ENCODE results near the gene CHMP2B.
"Not testable (repeated sequence)": the region's sequence is repeated elsewhere in the genome, so short reads cannot be mapped to it uniquely, and the experiment has no call there.

The CHMP2B gene

DNA sequence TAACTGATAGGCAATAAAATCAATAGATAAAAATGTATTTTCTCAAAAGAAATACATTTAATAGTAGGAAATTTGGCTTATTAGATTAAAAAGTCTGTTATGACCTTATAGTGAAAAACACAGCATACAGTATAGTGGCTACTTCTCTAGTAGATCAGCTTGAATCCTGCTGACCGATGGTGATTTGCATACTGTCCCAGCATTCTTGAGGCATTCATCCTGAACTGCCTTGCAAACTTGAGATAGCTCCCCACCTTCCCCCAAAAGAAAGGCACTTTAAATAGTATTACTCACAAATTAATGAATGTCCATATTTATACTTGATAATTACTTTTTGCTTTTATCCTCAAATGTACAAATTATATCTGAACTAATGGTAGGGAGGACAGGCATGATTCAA is 6.7 kb downstream of the CHMP2B start:
- no peak for DNase-seq (ENCODE audit: low read depth)

DNA sequence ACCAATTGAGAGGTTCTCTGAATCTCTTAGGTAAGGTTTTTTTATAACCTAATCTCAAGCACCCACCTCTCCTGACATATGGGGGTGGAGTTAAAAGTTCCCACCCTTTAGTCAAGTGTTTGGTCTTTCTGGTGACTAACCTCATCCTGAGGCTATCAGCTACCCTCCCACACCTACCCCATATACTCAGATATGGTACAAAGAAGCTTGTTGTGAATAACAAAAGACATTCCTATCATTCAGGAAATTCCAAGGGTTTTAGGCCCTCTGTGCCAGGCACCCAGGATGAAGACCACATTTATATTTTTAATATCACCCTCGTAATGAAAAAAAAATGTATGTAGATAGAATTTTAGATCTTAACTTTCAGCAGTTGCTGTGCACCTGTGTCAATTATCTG is 9.0 kb downstream of the CHMP2B start:
- no peak for DNase-seq (ENCODE audit: low read depth)

- no peak for DNase-seq (ENCODE audit: low read depth)
Observed at GRCh38 chr3:87246662-87247429, 19.7 kb downstream of the CHMP2B start.

- DNase-seq (ENCODE audit: low read depth) = peak; percentile 1
Observed at GRCh38 chr3:87247430-87247773, 20.3 kb downstream of the CHMP2B start.

DNA sequence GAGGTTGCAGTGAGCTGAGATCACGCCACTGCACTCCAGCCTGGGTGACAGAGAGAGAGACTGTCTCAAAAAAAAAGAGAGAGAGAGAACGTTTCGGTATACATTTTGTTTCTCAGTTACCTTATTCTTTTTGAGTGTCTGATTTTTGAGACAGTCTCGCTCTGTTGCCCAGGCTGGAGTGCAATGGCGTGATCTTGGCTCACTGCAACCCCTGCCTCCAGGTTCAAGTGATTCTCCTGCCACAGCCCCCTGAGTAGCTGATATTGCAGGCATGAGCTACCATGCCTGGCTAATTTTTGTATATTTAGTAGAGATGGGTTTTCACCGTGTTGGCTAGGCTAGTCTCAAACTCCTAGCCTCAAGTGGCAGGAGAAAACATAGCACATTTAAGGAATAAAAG is 21.1 kb downstream of the CHMP2B start:
- not testable (repeated sequence) for DNase-seq (ENCODE audit: low read depth)

DNA sequence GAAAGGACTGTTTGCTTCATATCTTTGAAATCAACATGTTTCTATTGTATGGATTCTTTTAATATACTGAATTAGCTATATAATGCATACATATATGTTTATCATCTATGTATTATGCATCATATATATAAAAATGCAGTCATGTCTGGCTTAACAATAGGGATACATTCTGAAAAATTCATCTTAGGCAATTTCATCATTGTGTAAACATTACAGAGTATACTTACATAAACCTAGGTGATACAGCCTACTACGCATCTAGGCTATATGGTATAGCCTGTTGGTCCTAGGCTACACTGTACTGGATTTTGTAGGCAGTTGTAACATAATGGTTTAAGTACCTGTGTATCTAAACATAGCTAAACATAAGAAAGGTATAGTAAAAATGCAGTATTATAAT is 21.7 kb downstream of the CHMP2B start:
- DNase-seq (ENCODE audit: low read depth) = no peak

- DNase-seq (ENCODE audit: low read depth) = no peak
Observed at GRCh38 chr3:87250009-87250408, 22.9 kb downstream of the CHMP2B start.

DNA sequence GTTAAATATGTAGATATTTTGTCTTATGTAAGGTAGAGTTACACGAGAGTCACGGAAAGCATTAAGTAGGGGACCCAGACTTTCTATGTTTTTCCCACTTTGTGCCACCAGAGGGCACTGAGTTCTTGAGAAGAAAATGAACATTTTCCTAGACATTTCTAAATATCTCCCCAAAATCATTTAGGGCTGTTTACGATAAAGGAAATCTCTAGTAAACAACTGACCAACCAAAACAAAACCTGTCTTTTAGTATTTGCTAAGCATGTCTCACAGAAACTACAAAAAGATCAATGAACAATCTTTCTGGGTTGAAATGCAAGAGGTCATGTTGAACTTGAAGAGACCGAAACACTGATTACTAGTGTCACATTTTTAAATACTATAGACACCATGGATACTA is 33.2 kb downstream of the CHMP2B start:
- peak; percentile 44 for DNase-seq (ENCODE audit: low read depth)

GRCh38 chr3:87261925-87262324 is 34.8 kb downstream of the CHMP2B start:
- no peak for DNase-seq (ENCODE audit: low read depth)

DNA sequence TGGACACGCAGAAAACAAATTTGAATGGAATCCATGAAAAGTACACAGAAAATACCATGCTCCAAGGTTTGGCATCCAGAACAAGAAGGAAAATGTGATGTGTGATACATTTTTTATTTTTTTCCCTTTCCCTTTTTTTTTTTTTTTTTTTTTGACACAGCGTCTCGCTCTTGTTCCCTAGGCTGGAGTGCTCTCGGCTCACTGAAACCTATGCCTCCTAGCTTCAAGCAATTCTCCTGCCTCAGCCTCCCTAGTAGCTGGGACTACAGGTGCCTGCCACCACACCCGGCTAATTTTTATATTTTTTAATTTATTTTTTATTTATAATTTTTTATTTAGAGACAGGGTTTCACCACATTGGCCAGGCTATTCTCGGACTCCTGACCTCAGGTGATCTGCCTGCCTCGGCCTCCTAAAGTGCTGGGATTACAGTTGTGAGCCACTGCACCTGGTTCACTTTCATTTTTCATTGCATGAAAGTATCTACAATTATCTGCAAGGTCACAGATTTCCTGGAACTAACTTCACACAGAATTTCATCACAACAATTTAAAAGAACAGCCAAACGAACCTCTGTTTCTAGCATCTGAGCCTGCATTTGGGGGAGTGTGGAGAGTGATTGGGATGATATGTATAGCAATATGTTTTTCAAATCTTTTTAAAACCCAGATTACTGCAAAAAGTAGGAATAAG is 41.0 kb downstream of the CHMP2B start:
- no peak for DNase-seq (ENCODE audit: low read depth)

GRCh38 chr3:87268646-87269211 is 41.6 kb downstream of the CHMP2B start:
- DNase-seq (ENCODE audit: low read depth) = peak; percentile 14

GRCh38 chr3:87269723-87270122 is 42.6 kb downstream of the CHMP2B start:
- DNase-seq (ENCODE audit: low read depth) = no peak

DNA sequence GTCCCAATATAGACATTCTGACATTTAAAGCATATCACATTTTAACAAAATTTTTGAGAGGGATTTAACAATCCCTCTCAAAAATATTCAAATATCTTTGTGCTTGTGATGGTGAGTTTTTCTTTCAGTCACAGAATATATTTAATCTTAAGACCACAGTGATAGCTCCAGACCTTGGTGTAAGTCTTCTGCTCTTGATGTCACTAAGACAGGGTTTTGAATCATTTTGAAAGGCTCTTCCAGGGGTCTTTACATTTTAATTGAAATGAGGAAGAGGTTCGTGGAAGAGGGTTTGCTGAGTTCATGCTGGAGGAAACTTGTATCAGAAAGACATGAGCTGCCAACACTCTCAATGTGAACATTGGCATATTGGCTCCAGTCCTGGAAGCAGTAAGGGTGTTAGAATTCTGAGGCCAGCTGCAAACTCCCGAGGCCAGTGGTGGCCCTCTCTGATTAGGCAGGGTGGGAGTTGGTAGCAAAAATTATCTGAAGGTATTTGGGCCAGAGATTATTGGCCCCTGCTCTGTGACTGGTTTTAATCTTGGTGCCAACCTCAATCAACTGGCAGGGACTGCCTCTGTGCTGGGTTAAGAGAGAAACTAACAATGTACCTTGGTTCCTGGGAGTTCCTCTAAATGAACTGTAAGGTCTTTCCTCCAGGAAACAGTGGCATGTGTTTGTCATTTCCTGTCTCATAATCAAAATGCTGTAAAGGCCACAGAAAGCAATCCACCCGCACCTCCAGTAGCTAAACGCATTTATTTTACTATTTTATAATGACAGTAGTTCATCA is 44.0 kb downstream of the CHMP2B start:
- no peak for DNase-seq (ENCODE audit: low read depth)

DNA sequence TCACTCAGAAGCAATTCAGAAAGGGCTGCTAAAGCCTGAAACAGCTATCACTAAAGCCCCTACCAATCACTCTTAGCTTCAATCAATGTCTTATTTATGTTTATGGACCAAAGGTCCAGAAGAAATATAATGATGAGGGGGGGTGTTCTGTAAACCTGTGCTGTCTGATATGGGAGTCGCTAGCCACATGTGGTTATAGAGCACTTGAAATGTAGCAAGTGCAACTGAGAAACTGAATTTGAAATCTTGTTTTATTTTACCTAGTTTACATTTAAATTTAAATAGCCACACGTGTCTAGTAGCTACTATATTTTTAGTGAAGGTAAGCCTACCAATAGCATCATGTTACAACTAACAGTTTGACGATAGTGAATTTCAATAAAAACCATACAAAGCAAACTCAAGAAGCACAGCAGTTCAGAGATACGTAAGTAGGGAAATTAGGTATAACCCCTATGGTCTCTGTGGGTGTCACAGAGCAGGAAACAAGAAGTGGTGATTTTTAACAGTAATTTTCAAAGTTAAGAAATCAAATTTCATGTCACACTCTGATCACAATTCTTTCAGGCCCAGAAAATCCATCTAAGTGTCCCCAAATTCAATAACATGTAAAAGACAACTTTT is 45.7 kb downstream of the CHMP2B start:
- DNase-seq (ENCODE audit: low read depth) = no peak

DNA sequence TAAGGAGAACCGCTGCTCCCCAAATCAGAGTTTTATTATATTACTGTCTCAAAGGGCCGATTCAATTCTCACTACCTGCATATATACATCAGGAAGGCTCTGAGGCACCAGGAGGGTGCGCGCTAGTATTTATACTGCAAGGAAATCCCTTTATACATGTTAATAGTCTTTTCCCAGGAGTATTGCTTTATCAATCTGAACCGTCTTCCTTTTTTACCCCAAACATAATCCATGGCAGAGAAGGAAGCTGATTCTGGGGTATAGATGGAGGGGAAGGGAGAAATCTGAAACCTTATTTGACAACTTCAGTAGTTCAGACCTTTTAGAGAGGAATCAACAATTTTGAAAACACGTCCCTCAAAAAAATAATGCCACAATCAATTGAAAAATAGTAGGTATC is 49.4 kb downstream of the CHMP2B start, which contains the start of gene POU1F1:
Gene POU1F1, minus strand, starts transcription at position 101 of the 400 bp plus-strand sequence. CDS start 122 bp downstream, outside the sequence.
- no peak for DNase-seq (ENCODE audit: low read depth)

- no peak for DNase-seq (ENCODE audit: low read depth)
Observed at GRCh38 chr3:87287011-87287410, 59.9 kb downstream of the CHMP2B start.

- DNase-seq (ENCODE audit: low read depth) = no peak
Observed at GRCh38 chr3:87288446-87288845, 61.3 kb downstream of the CHMP2B start.

GRCh38 chr3:87298111-87298718 is 71.1 kb downstream of the CHMP2B start:
- peak; percentile 27 for DNase-seq (ENCODE audit: low read depth)

DNA sequence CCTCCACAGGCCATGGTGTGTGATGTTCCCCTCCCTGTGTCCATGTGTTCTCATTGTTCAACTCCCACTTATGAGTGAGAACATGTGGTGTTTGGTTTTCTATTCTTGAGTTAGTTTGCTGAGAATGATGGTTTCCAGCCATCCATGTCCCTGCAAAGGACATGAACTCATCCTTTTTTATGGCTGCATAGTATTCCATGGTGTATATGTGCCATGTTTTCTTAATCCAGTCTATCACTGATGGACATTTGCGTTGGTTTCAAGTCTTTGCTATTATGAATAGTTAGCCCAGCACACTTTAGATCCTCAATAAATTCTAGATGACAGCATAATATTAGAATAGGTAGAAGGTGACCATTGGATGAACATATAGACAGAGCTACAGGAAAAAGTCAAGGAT is 77.9 kb downstream of the CHMP2B start:
- not testable (repeated sequence) for DNase-seq (ENCODE audit: low read depth)
